HepG2 (cell line): Measurements from ENCODE around the gene MIF4GD. TPM values are rescaled to one million over a fixed set of nuclear protein-coding genes. Genes with fewer than 3 reads are reported as not detected.

Experiments used
- AKAP8 ChIP-seq: sonication (generic); formaldehyde crosslinking; IDR thresholded peaks from 2 replicates; pipeline ENCODE4 v1.5.1; 2020; ENCODE audit warnings: mild to moderate bottlenecking, missing genetic modification reagents
- FIP1L1 ChIP-seq: fragments of 200-400 bp; formaldehyde crosslinking; IDR thresholded peaks from 2 replicates; pipeline ENCODE4 v1.6.1; 2018; ENCODE audit warnings: low read depth, mild to moderate bottlenecking, low read length, moderate library complexity, borderline replicate concordance; ENCODE audit not compliant: insufficient read depth
- FOXP4 ChIP-seq: sonication (generic); formaldehyde crosslinking; IDR thresholded peaks from 2 replicates; pipeline ENCODE4 v1.4.0; 2020; ENCODE audit warnings: missing genetic modification reagents
- HDAC1 ChIP-seq: sonication (generic); formaldehyde crosslinking; IDR thresholded peaks from 2 replicates; pipeline ENCODE4 v1.5.1; 2020; ENCODE audit warnings: mild to moderate bottlenecking, missing genetic modification reagents
- LCORL ChIP-seq, 2 experiments: fragments of 450-650 bp in 1 of 2; sonication (generic) in 1 of 2; formaldehyde crosslinking in 1 of 2; IDR thresholded peaks; 2 replicates each; pipeline versions ENCODE4 v1.5.0 to v1.6.1; 2017 to 2020; ENCODE audit warnings: antibody characterized with exemption in 1 of 2, missing genetic modification reagents in 1 of 2
- MLXIP ChIP-seq: sonication (generic); formaldehyde crosslinking; IDR thresholded peaks from 2 replicates; pipeline ENCODE4 v1.9.0; 2021; ENCODE audit warnings: missing genetic modification reagents, borderline replicate concordance
- POLR2G ChIP-seq: fragments of 200-400 bp; formaldehyde crosslinking; IDR thresholded peaks from 2 replicates; pipeline ENCODE4 v1.6.1; 2018; ENCODE audit warnings: mild to moderate bottlenecking, low read depth, low read length, moderate library complexity
- SIX4 ChIP-seq: sonication (generic); formaldehyde crosslinking; IDR thresholded peaks from 2 replicates; pipeline ENCODE4 v1.4.0; 2020; ENCODE audit warnings: missing genetic modification reagents
- TRIM22 ChIP-seq: fragments of 450-650 bp; IDR thresholded peaks from 2 replicates; pipeline ENCODE4 v1.6.1; 2017
- ZNF407 ChIP-seq: sonication (generic); formaldehyde crosslinking; IDR thresholded peaks from one replicate; pipeline ENCODE4 v1.5.1; 2020; ENCODE audit warnings: mild to moderate bottlenecking, missing genetic modification reagents; ENCODE audit errors: not compliant biosample characterization
- ZNF720 ChIP-seq: sonication (generic); formaldehyde crosslinking; IDR thresholded peaks from 2 replicates; pipeline ENCODE4 v1.4.0; 2020; ENCODE audit warnings: missing genetic modification reagents
- ZNF816 ChIP-seq: sonication (generic); formaldehyde crosslinking; IDR thresholded peaks from 2 replicates; pipeline ENCODE4 v1.8.0; 2022; ENCODE audit warnings: missing genetic modification reagents, mild to moderate bottlenecking, borderline replicate concordance
- ZSCAN29 ChIP-seq: sonication (generic); formaldehyde crosslinking; conservative IDR thresholded peaks from 2 replicates; pipeline ENCODE4 v1.4.0; 2020; ENCODE audit warnings: mild to moderate bottlenecking, missing genetic modification reagents
- polyA plus RNA-seq, 8 experiments: library from polyadenylated mRNA; depleted of rRNA in 3 of 8; stranded (reverse) in 7 of 8; unstranded in 1 of 8; fragments of >200 nt; fragmentation: Illumina TruSeq in 4 of 8; extraction: Trizol in 4 of 8; gene quantifications; 2 replicates each; pipeline versions ENCODE4 v1.2.1 to v1.2.3, GENCODE V29; 2011 to 2016; ENCODE audit warnings: low read depth in 4 of 8, missing spikeins in 1 of 8, mixed read lengths in 1 of 8; ENCODE audit not compliant: insufficient read depth in 1 of 8
- total RNA-seq, 5 experiments: library from RNA; depleted of rRNA; stranded (reverse); fragments of >200 nt; fragmentation: Illumina TruSeq; extraction: Trizol; gene quantifications; 2 replicates each; pipeline ENCODE4 v1.2.3, GENCODE V29; 2016; ENCODE audit warnings: low read depth in 1 of 5

MIF4GD gene
- total and polyA plus RNA-seq, 2 of the 13 experiments (the other 11 are each of a cell fraction or from before 2014, with no cell fraction given): 14.0 to 28.0 TPM

- TF ChIP-seq TRIM22 (no peak), ZNF407 (CRISPR knock-in tag) (no peak), MLXIP (no peak), HDAC1 (CRISPR knock-in tag) (peak; percentile 87), ZNF720 (CRISPR knock-in tag) (peak; percentile 79; the same call in 1 of the 2 replicates), FIP1L1 (no peak), POLR2G (peak; percentile 72), ZNF816 (no peak; the same call in 1 of the 2 replicates), ZSCAN29 (CRISPR knock-in tag) (0 out of 2 replicates have a peak, but pooled peaks have one; percentile 59), LCORL (IDR thresholded peaks at IDR 0.05) (no peak), LCORL (CRISPR knock-in tag; IDR thresholded peaks at IDR 0.05) (peak; percentile 88), FOXP4 (CRISPR knock-in tag) (no peak; the same call in 1 of the 2 replicates), SIX4 (no peak), AKAP8 (CRISPR knock-in tag) (peak; percentile 92; the same call in 1 of the 2 replicates)
Measured at GRCh38 chr17:75267411-75268232, 3.4 kb downstream of the MIF4GD start (continued).
